Measurements from ENCODE around the gene CCDC70. TPM values are rescaled to one million over a fixed set of nuclear protein-coding genes. Genes with fewer than 3 reads are reported as not detected.

The CCDC70 gene
- total RNA-seq, 1 experiment from 2014 or later = not detected

DNA sequence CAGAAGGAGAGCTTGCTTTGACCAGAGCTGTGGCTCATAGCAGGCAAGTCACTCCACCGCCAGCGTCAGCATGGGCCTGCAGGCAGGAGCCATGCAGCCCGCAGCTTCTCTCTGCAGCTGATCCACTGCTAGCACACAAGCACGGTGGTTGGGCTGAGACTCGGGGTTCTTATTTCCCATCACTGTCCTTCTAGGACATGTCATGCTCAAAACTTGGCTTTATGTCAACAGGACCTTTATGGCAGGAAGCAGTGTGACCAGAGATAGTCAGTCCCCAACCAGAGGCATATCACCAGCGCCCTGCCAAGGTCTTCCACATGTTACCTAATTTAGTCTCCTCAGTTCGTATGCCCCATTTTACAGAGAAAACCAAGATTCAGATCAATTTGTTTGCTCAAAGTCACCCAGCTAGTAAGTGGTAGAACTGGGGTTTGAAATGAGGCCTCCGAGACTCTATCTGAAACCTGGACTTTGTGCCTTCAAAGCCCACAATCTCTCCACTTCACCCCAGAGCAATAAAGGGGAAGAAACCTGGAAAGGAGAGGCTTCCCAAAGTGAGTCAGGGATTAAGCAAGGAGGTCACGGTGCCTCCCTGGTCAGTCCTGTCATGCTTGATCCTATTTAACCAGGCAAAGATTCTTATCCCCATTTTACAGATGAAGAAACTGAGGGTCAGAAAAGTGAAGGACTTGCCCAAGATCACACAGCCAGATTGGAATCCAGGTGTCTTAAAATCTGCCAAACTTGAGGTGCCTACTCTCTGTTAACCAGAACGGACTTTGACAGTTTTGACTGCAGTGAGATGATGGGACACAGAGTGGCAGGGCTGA is 21.8 kb upstream of the CCDC70 start:
- Histone ChIP-seq H3K27ac (ENCODE audit: low read length) (no peak overlapping the region), H3K4me1 (ENCODE audit: insufficient read depth, low read length) (no peaks in the 10 kb centered on the region), H2AFZ (ENCODE audit: low read length) (no peak overlapping the region), H3K9me2 (replicated peaks; ENCODE audit: low read length) (no peaks in the 10 kb centered on the region), H3K79me2 (ENCODE audit: low read length) (no peaks in the 10 kb centered on the region), H3K4me2 (ENCODE audit: low read length) (no peak overlapping the region), H4K20me1 (ENCODE audit: low read length) (no peaks in the 10 kb centered on the region), H3F3A (ENCODE audit: low read length, unreplicated experiment) (no peaks in the 10 kb centered on the region), H3K4me3 (ENCODE audit: low read length) (no peak overlapping the region), H3K27me3 (ENCODE audit: low read length) (no peaks in the 10 kb centered on the region), H3K9ac (ENCODE audit: low read length) (no peak overlapping the region), H3K9me3 (ENCODE audit: low read length) (no peaks in the 10 kb centered on the region), H3K36me3 (ENCODE audit: low read depth, low read length) (no peaks in the 10 kb centered on the region)
- ChIA-PET CTCF (no interaction called here), POLR2A (ENCODE audit: unreplicated experiment) (no interaction called here)
- no peak for TF ChIP-seq EZH2phosphoT487 (IDR thresholded peaks at IDR 0.05; ENCODE audit: borderline replicate concordance, low read length)
- no peak for TF ChIP-seq EZH2 (IDR thresholded peaks at IDR 0.05; ENCODE audit: low read length, unreplicated experiment)
- TF ChIP-seq, protein P1, sequence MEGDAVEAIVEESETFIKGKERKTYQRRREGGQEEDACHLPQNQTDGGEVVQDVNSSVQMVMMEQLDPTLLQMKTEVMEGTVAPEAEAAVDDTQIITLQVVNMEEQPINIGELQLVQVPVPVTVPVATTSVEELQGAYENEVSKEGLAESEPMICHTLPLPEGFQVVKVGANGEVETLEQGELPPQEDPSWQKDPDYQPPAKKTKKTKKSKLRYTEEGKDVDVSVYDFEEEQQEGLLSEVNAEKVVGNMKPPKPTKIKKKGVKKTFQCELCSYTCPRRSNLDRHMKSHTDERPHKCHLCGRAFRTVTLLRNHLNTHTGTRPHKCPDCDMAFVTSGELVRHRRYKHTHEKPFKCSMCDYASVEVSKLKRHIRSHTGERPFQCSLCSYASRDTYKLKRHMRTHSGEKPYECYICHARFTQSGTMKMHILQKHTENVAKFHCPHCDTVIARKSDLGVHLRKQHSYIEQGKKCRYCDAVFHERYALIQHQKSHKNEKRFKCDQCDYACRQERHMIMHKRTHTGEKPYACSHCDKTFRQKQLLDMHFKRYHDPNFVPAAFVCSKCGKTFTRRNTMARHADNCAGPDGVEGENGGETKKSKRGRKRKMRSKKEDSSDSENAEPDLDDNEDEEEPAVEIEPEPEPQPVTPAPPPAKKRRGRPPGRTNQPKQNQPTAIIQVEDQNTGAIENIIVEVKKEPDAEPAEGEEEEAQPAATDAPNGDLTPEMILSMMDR (conservative IDR thresholded peaks at IDR 0.05; ENCODE audit: low read depth, low read length) = no peak
- DNase-seq = no peak
- ATAC-seq = no peak
- intact Hi-C loops (cut with micrococcal nuclease) = no loop called here
- BruUV-seq (replicated peaks) = no TSS peak

DNA sequence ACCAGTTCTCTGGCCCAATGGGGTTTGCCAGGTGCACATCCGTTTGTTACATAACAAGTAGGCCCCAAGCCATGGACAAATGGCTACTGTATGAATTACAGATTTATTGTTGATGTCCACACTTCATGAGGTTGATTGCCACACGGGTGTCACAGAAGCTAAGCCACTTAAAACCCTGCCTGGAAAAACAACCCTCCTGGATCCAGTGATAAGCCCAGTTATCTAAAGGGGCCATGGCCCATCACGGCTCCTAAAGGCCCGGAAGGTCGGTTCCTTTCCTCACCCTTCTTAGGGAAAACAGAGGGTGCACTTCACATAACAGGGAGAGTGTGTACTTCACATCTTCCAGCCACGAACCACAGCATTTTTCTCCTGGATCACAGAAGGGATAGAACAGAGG is 20.9 kb upstream of the CCDC70 start:
- TF ChIP-seq EZH2 (IDR thresholded peaks at IDR 0.05; ENCODE audit: low read length, unreplicated experiment) (no peak), EZH2phosphoT487 (IDR thresholded peaks at IDR 0.05; ENCODE audit: borderline replicate concordance, low read length) (no peak)
- TF ChIP-seq, protein P1 (conservative IDR thresholded peaks at IDR 0.05; ENCODE audit: low read depth, low read length) = no peak
- ATAC-seq (no peak), DNase-seq (no peak)
- no peaks in the 10 kb centered on the region for H3K9me3 ChIP-seq (ENCODE audit: low read length)
- CTCF ChIA-PET = no interaction called here
- no peaks in the 10 kb centered on the region for H3F3A ChIP-seq (ENCODE audit: low read length, unreplicated experiment)
- H3K9ac ChIP-seq (ENCODE audit: low read length) = no peak overlapping the region
- H3K4me1 ChIP-seq (ENCODE audit: insufficient read depth, low read length) = no peaks in the 10 kb centered on the region
- POLR2A ChIA-PET (ENCODE audit: unreplicated experiment) = no interaction called here
- no peak overlapping the region for H3K4me2 ChIP-seq (ENCODE audit: low read length)
- H3K27ac ChIP-seq (ENCODE audit: low read length) = no peak overlapping the region
- no TSS peak for BruUV-seq (replicated peaks)
- no peak overlapping the region for H3K4me3 ChIP-seq (ENCODE audit: low read length)
- no peaks in the 10 kb centered on the region for H4K20me1 ChIP-seq (ENCODE audit: low read length)
- no peaks in the 10 kb centered on the region for H3K9me2 ChIP-seq (replicated peaks; ENCODE audit: low read length)
- H3K79me2 ChIP-seq (ENCODE audit: low read length) = no peaks in the 10 kb centered on the region
- intact Hi-C loops (cut with micrococcal nuclease) = no loop called here
- H3K27me3 ChIP-seq (ENCODE audit: low read length) = no peaks in the 10 kb centered on the region
- no peak overlapping the region for H2AFZ ChIP-seq (ENCODE audit: low read length)
- no peaks in the 10 kb centered on the region; the same call in 1 of the 2 replicates for H3K36me3 ChIP-seq (ENCODE audit: low read depth, low read length)

DNA sequence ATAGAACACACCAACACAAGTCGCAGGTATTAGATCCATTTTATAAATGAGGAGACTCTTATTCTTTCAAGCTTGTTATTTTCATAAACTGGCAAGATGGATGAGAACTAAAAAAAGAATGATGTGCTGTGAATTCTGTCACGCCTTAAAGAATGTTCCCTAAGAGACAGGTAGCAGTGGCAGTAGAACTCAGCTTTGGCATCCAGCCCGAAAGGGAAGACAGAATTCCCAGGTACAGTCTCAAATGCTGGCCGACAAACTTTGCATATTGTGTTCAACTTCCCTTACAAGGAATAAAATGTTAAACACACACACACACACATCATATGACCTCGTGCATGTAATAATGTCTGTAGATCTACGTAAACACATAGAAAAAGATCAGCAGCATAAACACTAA is 20.0 kb upstream of the CCDC70 start:
- H3K9me2 ChIP-seq (replicated peaks; ENCODE audit: low read length) = no peaks in the 10 kb centered on the region
- H3K27ac ChIP-seq (ENCODE audit: low read length) = no peak overlapping the region
- no peaks in the 10 kb centered on the region for H4K20me1 ChIP-seq (ENCODE audit: low read length)
- H3K4me2 ChIP-seq (ENCODE audit: low read length) = no peak overlapping the region
- no peaks in the 10 kb centered on the region for H3K4me1 ChIP-seq (ENCODE audit: insufficient read depth, low read length)
- H3K4me3 ChIP-seq (ENCODE audit: low read length) = no peak overlapping the region
- H3K27me3 ChIP-seq (ENCODE audit: low read length) = no peaks in the 10 kb centered on the region
- ChIA-PET CTCF (no interaction called here), POLR2A (ENCODE audit: unreplicated experiment) (no interaction called here)
- TF ChIP-seq EZH2phosphoT487 (IDR thresholded peaks at IDR 0.05; ENCODE audit: borderline replicate concordance, low read length) = no peak
- TF ChIP-seq, protein P1 (conservative IDR thresholded peaks at IDR 0.05; ENCODE audit: low read depth, low read length) = no peak
- TF ChIP-seq EZH2 (IDR thresholded peaks at IDR 0.05; ENCODE audit: low read length, unreplicated experiment) = no peak
- H3F3A ChIP-seq (ENCODE audit: low read length, unreplicated experiment) = no peaks in the 10 kb centered on the region
- no peak for DNase-seq
- ATAC-seq = no peak
- intact Hi-C loops (cut with micrococcal nuclease) = no loop called here
- no TSS peak for BruUV-seq (replicated peaks)
- H2AFZ ChIP-seq (ENCODE audit: low read length) = no peak overlapping the region
- no peak overlapping the region for H3K9ac ChIP-seq (ENCODE audit: low read length)
- no peaks in the 10 kb centered on the region for H3K9me3 ChIP-seq (ENCODE audit: low read length)
- H3K79me2 ChIP-seq (ENCODE audit: low read length) = no peaks in the 10 kb centered on the region
- H3K36me3 ChIP-seq (ENCODE audit: low read depth, low read length) = no peaks in the 10 kb centered on the region; the same call in 1 of the 2 replicates
